ENCODE results near the gene ARL14.

- TF ChIP-seq POLR2A (IDR thresholded peaks at IDR 0.05; ENCODE audit: low read length) (no peak), GATA1 (IDR thresholded peaks at IDR 0.05; ENCODE audit: low read depth, low read length) (no peak)
Measured at GRCh38 chr3:160638184-160638583, 38.8 kb upstream of the ARL14 start.

Measured in erythroblast (primary cell).